ENCODE results near the gene RPRD1B.

Gene RPRD1B

GRCh38 chr20:38034961-38035360 is 1.4 kb downstream of the RPRD1B start:
- H3K4me2 ChIP-seq (ENCODE audit: low read depth, low read length), result peak overlapping the region; percentile 92
- peak overlapping the region; percentile 80; the same call in 1 of the 2 replicates for H3K27ac ChIP-seq (ENCODE audit: low read length)
- peak overlapping the region; percentile 93; the same call in 1 of the 2 replicates for H3K9ac ChIP-seq (ENCODE audit: low read length)
- no peaks in the 10 kb centered on the region for H3F3A ChIP-seq (ENCODE audit: insufficient read depth, low read length)
- H3K79me2 ChIP-seq (ENCODE audit: low read length), result peaks cover 100% of the 10 kb centered on the region
- H2AFZ ChIP-seq (ENCODE audit: low read length), result no peak overlapping the region
- DNase-seq, result no peak
- no peaks in the 10 kb centered on the region for H3K27me3 ChIP-seq (replicated peaks; ENCODE audit: insufficient read depth, low read length)
- no peaks in the 10 kb centered on the region for H3K9me3 ChIP-seq (replicated peaks; ENCODE audit: insufficient read depth, low read length)
- no peaks in the 10 kb centered on the region for H3K9me2 ChIP-seq (replicated peaks; ENCODE audit: insufficient read depth, low read length)
- no peaks in the 10 kb centered on the region; the same call in 1 of the 2 replicates for H3K36me3 ChIP-seq (replicated peaks; ENCODE audit: insufficient read depth, low read length)
- TF ChIP-seq CTCF (IDR thresholded peaks at IDR 0.05; ENCODE audit: low read length) (no peak), EZH2phosphoT487 (IDR thresholded peaks at IDR 0.05; ENCODE audit: low read length) (no peak), EZH2 (optimal IDR thresholded peaks at IDR 0.05; ENCODE audit: low read depth, low read length) (no peak)
- peak overlapping the region; percentile 99 for H3K4me3 ChIP-seq (ENCODE audit: low read length)
- H4K20me1 ChIP-seq (ENCODE audit: insufficient read depth, low read length), result no peaks in the 10 kb centered on the region
- H3K4me1 ChIP-seq (ENCODE audit: low read length), result peaks cover 34% of the 10 kb centered on the region

GRCh38 chr20:38036366-38036765 is 2.8 kb downstream of the RPRD1B start:
- Histone ChIP-seq H2AFZ (ENCODE audit: low read length) (no peak overlapping the region), H3K27ac (ENCODE audit: low read length) (no peak overlapping the region), H3K9me3 (replicated peaks; ENCODE audit: insufficient read depth, low read length) (no peaks in the 10 kb centered on the region), H4K20me1 (ENCODE audit: insufficient read depth, low read length) (no peaks in the 10 kb centered on the region), H3K4me1 (ENCODE audit: low read length) (peaks cover 34% of the 10 kb centered on the region), H3K4me3 (ENCODE audit: low read length) (no peak overlapping the region), H3K36me3 (replicated peaks; ENCODE audit: insufficient read depth, low read length) (peaks cover 8% of the 10 kb centered on the region; the same call in 1 of the 2 replicates), H3K9me2 (replicated peaks; ENCODE audit: insufficient read depth, low read length) (no peaks in the 10 kb centered on the region), H3F3A (ENCODE audit: insufficient read depth, low read length) (no peaks in the 10 kb centered on the region), H3K27me3 (replicated peaks; ENCODE audit: insufficient read depth, low read length) (no peaks in the 10 kb centered on the region), H3K4me2 (ENCODE audit: low read depth, low read length) (peak overlapping the region; percentile 1; the same call in 1 of the 2 replicates), H3K9ac (ENCODE audit: low read length) (no peak overlapping the region), H3K79me2 (ENCODE audit: low read length) (peaks cover 100% of the 10 kb centered on the region)
- DNase-seq, result no peak
- TF ChIP-seq EZH2 (optimal IDR thresholded peaks at IDR 0.05; ENCODE audit: low read depth, low read length) (no peak), CTCF (IDR thresholded peaks at IDR 0.05; ENCODE audit: low read length) (no peak), EZH2phosphoT487 (IDR thresholded peaks at IDR 0.05; ENCODE audit: low read length) (no peak)

DNA sequence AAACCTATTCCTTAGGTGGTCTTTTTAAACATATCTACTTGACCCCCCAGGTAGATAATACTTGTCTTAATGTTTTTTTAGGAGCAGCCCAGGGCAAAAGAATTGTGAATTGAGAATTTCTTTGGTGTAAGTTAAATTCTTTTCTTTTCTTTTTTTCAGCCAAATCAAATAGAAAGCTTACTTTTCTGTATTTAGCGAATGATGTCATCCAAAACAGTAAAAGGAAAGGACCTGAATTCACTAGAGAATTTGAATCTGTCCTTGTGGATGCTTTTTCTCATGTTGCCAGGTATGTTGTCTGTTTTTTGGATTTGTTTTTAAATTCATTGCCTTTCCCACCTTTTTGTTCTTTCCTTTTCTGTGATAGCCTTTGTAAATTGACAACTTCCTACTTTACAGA is 6.7 kb downstream of the RPRD1B start:
- Histone ChIP-seq H3K4me3 (ENCODE audit: low read length) (no peak overlapping the region), H2AFZ (ENCODE audit: low read length) (no peak overlapping the region), H3F3A (ENCODE audit: insufficient read depth, low read length) (no peaks in the 10 kb centered on the region), H3K4me2 (ENCODE audit: low read depth, low read length) (no peak overlapping the region), H3K36me3 (replicated peaks; ENCODE audit: insufficient read depth, low read length) (peaks cover 14% of the 10 kb centered on the region; the same call in 1 of the 2 replicates), H4K20me1 (ENCODE audit: insufficient read depth, low read length) (no peaks in the 10 kb centered on the region), H3K4me1 (ENCODE audit: low read length) (peaks cover 20% of the 10 kb centered on the region), H3K79me2 (ENCODE audit: low read length) (peaks cover 99% of the 10 kb centered on the region), H3K9me2 (replicated peaks; ENCODE audit: insufficient read depth, low read length) (no peaks in the 10 kb centered on the region), H3K27ac (ENCODE audit: low read length) (no peak overlapping the region), H3K9ac (ENCODE audit: low read length) (no peak overlapping the region), H3K9me3 (replicated peaks; ENCODE audit: insufficient read depth, low read length) (no peaks in the 10 kb centered on the region), H3K27me3 (replicated peaks; ENCODE audit: insufficient read depth, low read length) (no peaks in the 10 kb centered on the region)
- TF ChIP-seq EZH2 (optimal IDR thresholded peaks at IDR 0.05; ENCODE audit: low read depth, low read length) (no peak), EZH2phosphoT487 (IDR thresholded peaks at IDR 0.05; ENCODE audit: low read length) (no peak), CTCF (IDR thresholded peaks at IDR 0.05; ENCODE audit: low read length) (no peak)
- DNase-seq, result no peak
